ENCODE results near the gene ETV1.

The ETV1 gene

DNA sequence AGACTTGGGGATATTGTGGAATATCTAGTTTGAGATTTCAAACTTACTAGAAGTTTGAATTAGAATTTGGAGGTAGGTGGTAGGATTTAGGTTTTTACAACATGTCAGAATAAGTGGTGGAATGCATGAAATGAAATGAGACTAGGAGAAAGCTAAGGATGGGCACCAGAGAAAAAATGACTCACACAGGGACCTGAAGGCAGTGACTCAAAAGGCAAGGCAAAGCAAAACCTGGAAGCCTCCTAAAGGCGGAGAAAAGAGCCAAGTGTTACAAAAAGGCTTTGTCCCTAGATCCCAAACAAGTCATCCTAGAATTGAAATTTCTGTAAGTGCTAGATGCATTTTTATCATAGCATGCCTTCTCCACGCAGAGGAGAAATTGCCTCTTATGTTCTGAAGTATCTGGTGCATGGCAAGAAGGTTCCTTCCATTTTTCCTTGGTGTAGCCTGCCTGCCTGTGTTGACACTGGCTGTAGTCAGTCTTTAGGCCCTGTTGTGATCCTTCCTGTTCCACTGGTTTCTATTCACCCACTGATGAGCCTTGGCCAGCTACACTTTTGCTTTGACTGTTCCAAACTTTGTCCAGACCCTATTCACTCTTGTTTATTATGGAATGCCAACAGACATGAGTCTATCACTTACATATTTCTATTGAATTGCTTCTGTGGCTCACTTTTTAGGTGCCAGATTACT, 109.3 kb downstream of the ETV1 start:
- H3K4me3 ChIP-seq (ENCODE audit: low read depth, low read length) = no peak overlapping the region
- TF ChIP-seq, protein P1, sequence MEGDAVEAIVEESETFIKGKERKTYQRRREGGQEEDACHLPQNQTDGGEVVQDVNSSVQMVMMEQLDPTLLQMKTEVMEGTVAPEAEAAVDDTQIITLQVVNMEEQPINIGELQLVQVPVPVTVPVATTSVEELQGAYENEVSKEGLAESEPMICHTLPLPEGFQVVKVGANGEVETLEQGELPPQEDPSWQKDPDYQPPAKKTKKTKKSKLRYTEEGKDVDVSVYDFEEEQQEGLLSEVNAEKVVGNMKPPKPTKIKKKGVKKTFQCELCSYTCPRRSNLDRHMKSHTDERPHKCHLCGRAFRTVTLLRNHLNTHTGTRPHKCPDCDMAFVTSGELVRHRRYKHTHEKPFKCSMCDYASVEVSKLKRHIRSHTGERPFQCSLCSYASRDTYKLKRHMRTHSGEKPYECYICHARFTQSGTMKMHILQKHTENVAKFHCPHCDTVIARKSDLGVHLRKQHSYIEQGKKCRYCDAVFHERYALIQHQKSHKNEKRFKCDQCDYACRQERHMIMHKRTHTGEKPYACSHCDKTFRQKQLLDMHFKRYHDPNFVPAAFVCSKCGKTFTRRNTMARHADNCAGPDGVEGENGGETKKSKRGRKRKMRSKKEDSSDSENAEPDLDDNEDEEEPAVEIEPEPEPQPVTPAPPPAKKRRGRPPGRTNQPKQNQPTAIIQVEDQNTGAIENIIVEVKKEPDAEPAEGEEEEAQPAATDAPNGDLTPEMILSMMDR (IDR thresholded peaks at IDR 0.05; ENCODE audit: insufficient read depth, low read depth, low read length, missing control alignments) = no peak
- no peak for DNase-seq (ENCODE audit: low read depth)

GRCh38 chr7:13879143-13879542, 110.3 kb downstream of the ETV1 start:
- TF ChIP-seq, protein P1 (IDR thresholded peaks at IDR 0.05; ENCODE audit: insufficient read depth, low read depth, low read length, missing control alignments) = no peak
- no peak for DNase-seq (ENCODE audit: low read depth)
- H3K4me3 ChIP-seq (ENCODE audit: low read depth, low read length) = no peak overlapping the region

DNA sequence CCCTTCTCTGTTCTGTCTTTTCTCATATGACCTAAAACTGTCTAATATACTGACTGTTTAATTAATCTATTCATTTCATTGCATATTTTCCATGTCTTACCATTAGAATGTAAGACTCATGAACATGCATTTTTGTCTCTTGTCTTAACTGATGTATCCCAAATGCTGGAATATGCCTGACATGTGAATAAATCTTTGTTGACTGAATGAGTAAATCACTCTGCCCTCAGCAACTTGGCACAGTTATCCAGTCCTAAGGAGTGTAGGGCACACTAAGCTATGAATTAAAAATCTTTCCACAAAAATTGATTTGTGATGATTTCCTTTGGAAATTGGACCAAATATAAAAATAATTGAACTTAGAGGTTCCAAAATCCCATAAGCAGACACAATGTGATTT, 111.3 kb downstream of the ETV1 start:
- no peak for DNase-seq (ENCODE audit: low read depth)

DNA sequence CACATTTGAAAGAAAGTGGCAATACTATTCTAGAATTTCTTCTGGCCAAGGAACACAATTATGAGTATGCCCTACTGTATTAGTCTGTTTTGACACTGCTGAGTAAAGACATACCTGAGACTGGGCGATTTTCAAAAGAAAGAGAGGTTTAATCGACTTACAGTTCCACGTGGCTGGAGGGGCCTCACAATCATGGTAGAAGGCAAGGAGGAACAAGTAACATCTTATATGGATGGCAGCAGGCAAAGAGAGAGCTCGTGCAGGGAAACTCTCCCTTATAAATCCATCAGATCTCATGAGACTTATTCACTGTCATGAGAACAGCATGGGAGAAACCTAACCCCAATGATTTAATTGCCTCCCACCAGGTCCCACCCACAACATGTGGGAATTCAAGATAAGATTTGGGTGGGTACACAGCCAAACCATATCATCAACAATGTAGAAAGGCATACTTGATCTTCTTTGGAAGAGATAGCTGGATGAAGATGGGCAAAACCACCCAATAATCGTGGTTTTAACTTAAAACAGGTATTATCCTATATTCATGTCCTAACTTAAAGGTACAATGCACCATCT, 113.9 kb downstream of the ETV1 start:
- DNase-seq (ENCODE audit: low read depth) = no peak
- TF ChIP-seq, protein P1 (IDR thresholded peaks at IDR 0.05; ENCODE audit: insufficient read depth, low read depth, low read length, missing control alignments) = no peak
- H3K4me3 ChIP-seq (ENCODE audit: low read depth, low read length) = no peak overlapping the region

More for the DNA sequence above, 111.3 kb downstream of the ETV1 start:
- TF ChIP-seq, protein P1 (IDR thresholded peaks at IDR 0.05; ENCODE audit: insufficient read depth, low read depth, low read length, missing control alignments) = no peak
- no peak overlapping the region for H3K4me3 ChIP-seq (ENCODE audit: low read depth, low read length)

GRCh38 chr7:13874783-13875182, 114.7 kb downstream of the ETV1 start:
- TF ChIP-seq, protein P1 (IDR thresholded peaks at IDR 0.05; ENCODE audit: insufficient read depth, low read depth, low read length, missing control alignments) = no peak
- DNase-seq (ENCODE audit: low read depth) = no peak
- no peak overlapping the region for H3K4me3 ChIP-seq (ENCODE audit: low read depth, low read length)

- DNase-seq (ENCODE audit: low read depth) = no peak
- TF ChIP-seq, protein P1 (IDR thresholded peaks at IDR 0.05; ENCODE audit: insufficient read depth, low read depth, low read length, missing control alignments) = no peak
- no peak overlapping the region for H3K4me3 ChIP-seq (ENCODE audit: low read depth, low read length)
Observed at GRCh38 chr7:13872709-13873108, 116.8 kb downstream of the ETV1 start.

GRCh38 chr7:13871008-13871407, 118.5 kb downstream of the ETV1 start:
- TF ChIP-seq, protein P1 (IDR thresholded peaks at IDR 0.05; ENCODE audit: insufficient read depth, low read depth, low read length, missing control alignments) = no peak
- DNase-seq (ENCODE audit: low read depth) = no peak
- H3K4me3 ChIP-seq (ENCODE audit: low read depth, low read length) = no peak overlapping the region

All from GM12865 (cell line).